Lung (tissue), 13 donors: Measurements from ENCODE around the gene SLFN11. TPM values are rescaled to one million over a fixed set of nuclear protein-coding genes. Genes with fewer than 3 reads are reported as not detected.
"Not testable (repeated sequence)": the region's sequence is repeated elsewhere in the genome, so short reads cannot be mapped to it uniquely, and the experiment has no call there.

Experiments
- ATAC-seq: fragments of 200-7000 bp; cut with Tn5 transposase; one replicate; pipeline ENCODE4 v1.9.1; 2020; ENCODE audit warnings: moderate number of reproducible peaks; ENCODE audit not compliant: insufficient read depth, low FRiP score
- DNase-seq, 3 donors: peaks; one replicate each; pipeline ENCODE4 v3.0.0-alpha.2; 2013 to 2017
- H3K27ac ChIP-seq, 2 donors: one replicate each; pipeline ENCODE4 v1.5.1; 2013; ENCODE audit warnings: mild to moderate bottlenecking in 2 of 2, moderate library complexity in 2 of 2, control low read depth in 1 of 2, inconsistent platforms in 1 of 2, low read depth in 1 of 2, low read length in 1 of 2
- H3K27me3 ChIP-seq, 3 donors: one replicate each; pipeline ENCODE4 v1.5.1; 2013; ENCODE audit warnings: low read length in 2 of 3; ENCODE audit not compliant: control insufficient read depth in 3 of 3, insufficient read depth in 3 of 3
- H3K36me3 ChIP-seq, 4 donors: one replicate each; pipeline ENCODE4 v1.5.1; 2013; ENCODE audit warnings: low read length in 4 of 4, mild to moderate bottlenecking in 1 of 4, moderate library complexity in 1 of 4; ENCODE audit not compliant: control insufficient read depth in 4 of 4, insufficient read depth in 4 of 4
- H3K4me1 ChIP-seq, 5 donors: one replicate each; pipeline ENCODE4 v1.5.1; 2013; ENCODE audit warnings: low read length in 5 of 5, mild to moderate bottlenecking in 2 of 5, moderate library complexity in 1 of 5; ENCODE audit not compliant: control insufficient read depth in 5 of 5, insufficient read depth in 5 of 5
- H3K4me3 ChIP-seq: one replicate; pipeline ENCODE4 v1.5.1; 2013; ENCODE audit warnings: mild to moderate bottlenecking, control low read depth, moderate library complexity
- H3K9ac ChIP-seq, 2 donors: one replicate each; pipeline ENCODE4 v1.5.1; 2013; ENCODE audit warnings: low read length in 2 of 2, control low read depth in 1 of 2; ENCODE audit not compliant: insufficient read depth in 1 of 2
- H3K9me3 ChIP-seq, 4 donors: one replicate each; pipeline ENCODE4 v1.5.1; 2013; ENCODE audit warnings: low read length in 3 of 4, mild to moderate bottlenecking in 1 of 4, moderate library complexity in 1 of 4; ENCODE audit not compliant: control insufficient read depth in 4 of 4, insufficient read depth in 3 of 4
- WGBS, 2 donors: extraction: QIAGEN DNeasy Blood & Tissue Kit; methylation state at CpG; one replicate each; pipeline ENCODE4 v1.1.7; 2013; 5-methylcytosine and 5-hydroxymethylcytosine counted together
- polyA plus RNA-seq, 2 donors: library from polyadenylated mRNA; stranded (reverse); fragments of 200-250 nt; gene quantifications; one replicate each; pipeline ENCODE4 v1.2.1, GENCODE V29; 2013
- small RNA-seq: library from RNA; depleted of rRNA; stranded (forward); fragments of <200 nt; gene quantifications from one replicate; pipeline ENCODE3, GENCODE V24; 2014; ENCODE audit warnings: low replicate concordance
- total RNA-seq, 2 donors: library from RNA; depleted of rRNA in 1 of 2; stranded (reverse); fragments of >200 nt in 1 of 2; gene quantifications; one replicate each; pipeline ENCODE4 v1.2.1, GENCODE V29; 2014 to 2021
- TF ChIP-seq, protein P1 (sequence below): IDR thresholded peaks from 2 replicates; pipeline ENCODE4 v1.5.1; 2012; ENCODE audit warnings: mild to moderate bottlenecking; ENCODE audit errors: control extremely low read depth, extremely low read depth
- donor health status: control.
- donor health status: control.
- donor health status: Bipolar disorder and iron deficiency.
- donor health status: healthy.
- donor health status: DM: yes; HTN: yes; CAD: no.

The SLFN11 gene
- total and polyA plus RNA-seq, 4 donors, result 12.1 to 66.0 (median 17.9) TPM

DNA sequence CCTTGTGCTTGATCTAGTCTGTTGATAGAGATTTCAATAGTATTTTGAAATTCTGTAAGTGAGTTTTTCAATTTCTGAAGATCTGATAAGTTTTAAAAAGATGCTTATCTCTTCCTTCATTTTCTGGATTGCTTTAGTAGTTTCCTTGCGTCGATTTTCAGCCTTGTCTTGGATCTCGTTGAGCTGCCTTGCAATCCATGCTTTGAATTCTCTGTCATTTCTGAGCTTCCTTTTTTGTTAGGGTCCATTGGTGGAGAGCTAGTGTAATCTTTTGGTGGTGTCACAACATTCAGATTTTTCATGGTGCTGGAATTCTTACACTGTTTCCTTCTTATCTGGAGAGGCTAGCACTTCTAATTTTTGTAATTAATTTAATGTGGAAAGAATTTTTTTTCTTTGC, 61.1 kb downstream of the SLFN11 start:
- no peak for ATAC-seq
- WGBS, 2 donors, result 55 to 59% methylated on average over 3 of the region's 3 CpGs
- H3K9ac ChIP-seq, result no peak overlapping the region
- DNase-seq, result no peak
- no peaks in the 10 kb centered on the region for H3K9me3 ChIP-seq
- H3K4me3 ChIP-seq, result no peak overlapping the region
- H3K36me3 ChIP-seq, result no peaks in the 10 kb centered on the region
- H3K4me1 ChIP-seq, result peaks cover 4 to 16% (median 5%) of the 10 kb centered on the region in 5 donors
- peaks cover 0 to 15% (median 0%) of the 10 kb centered on the region in 3 donors for H3K27me3 ChIP-seq
- H3K27ac ChIP-seq, result no peak overlapping the region
- TF ChIP-seq, protein P1, sequence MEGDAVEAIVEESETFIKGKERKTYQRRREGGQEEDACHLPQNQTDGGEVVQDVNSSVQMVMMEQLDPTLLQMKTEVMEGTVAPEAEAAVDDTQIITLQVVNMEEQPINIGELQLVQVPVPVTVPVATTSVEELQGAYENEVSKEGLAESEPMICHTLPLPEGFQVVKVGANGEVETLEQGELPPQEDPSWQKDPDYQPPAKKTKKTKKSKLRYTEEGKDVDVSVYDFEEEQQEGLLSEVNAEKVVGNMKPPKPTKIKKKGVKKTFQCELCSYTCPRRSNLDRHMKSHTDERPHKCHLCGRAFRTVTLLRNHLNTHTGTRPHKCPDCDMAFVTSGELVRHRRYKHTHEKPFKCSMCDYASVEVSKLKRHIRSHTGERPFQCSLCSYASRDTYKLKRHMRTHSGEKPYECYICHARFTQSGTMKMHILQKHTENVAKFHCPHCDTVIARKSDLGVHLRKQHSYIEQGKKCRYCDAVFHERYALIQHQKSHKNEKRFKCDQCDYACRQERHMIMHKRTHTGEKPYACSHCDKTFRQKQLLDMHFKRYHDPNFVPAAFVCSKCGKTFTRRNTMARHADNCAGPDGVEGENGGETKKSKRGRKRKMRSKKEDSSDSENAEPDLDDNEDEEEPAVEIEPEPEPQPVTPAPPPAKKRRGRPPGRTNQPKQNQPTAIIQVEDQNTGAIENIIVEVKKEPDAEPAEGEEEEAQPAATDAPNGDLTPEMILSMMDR, result no peak

DNA sequence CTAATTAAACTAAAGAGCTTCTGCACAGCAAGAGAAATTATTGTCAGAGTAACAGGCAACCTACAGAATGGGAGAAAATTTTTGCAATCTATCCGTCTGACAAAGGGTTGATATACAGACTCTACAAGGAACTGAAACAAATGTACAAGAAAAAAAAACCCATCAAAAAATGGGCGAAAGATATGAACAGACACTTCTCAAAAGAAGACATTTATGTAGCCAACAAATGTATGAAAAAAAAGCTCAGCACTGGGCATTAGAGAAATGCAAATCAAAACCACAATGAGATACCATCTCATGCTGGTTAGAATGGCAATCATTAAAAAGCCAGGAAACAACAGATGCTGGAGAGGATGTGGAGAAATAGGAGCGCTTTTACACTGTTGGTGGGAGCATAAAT, 64.1 kb downstream of the SLFN11 start:
- not testable (repeated sequence) for DNase-seq, H3K9ac ChIP-seq, H3K4me3 ChIP-seq, H3K9me3 ChIP-seq, H3K27ac ChIP-seq, H3K36me3 ChIP-seq, ATAC-seq
- peaks cover 0 to 13% (median 4%) of the 10 kb centered on the region in 5 donors for H3K4me1 ChIP-seq
- peaks cover 0 to 11% (median 0%) of the 10 kb centered on the region in 3 donors for H3K27me3 ChIP-seq
- WGBS, 2 donors, result 52 to 67% methylated on average over 3 of the region's 3 CpGs

Small RNAs within 50 kb of the gene (small RNA-seq; reads per million reads assigned to genes)
- gene AC060766.3 (not detected), gene AC060766.5 (not detected)

Other genes with a start within 250 kb of the SLFN11 start
- gene NLE1, start 231.3 kb downstream of the SLFN11 start, total RNA-seq, result 10 to 100 TPM in 1 of 2 donors, 1 to 10 TPM in 1; 7.7 to 15.2 TPM
- 10 to 100 TPM in 1 of 2 donors, 1 to 10 TPM in 1; 6.8 to 10.6 TPM for gene NLE1, start 231.3 kb downstream of the SLFN11 start, polyA plus RNA-seq
- 1 to 10 TPM in 1 of 2 donors, under 1 TPM in 1; 0.43 to 1.6 TPM for gene UNC45B, start 225.8 kb downstream of the SLFN11 start, total RNA-seq
- under 1 TPM; 0.06 to 0.16 TPM for gene UNC45B, start 225.8 kb downstream of the SLFN11 start, polyA plus RNA-seq
- gene SLC35G3, start 179.2 kb downstream of the SLFN11 start, total RNA-seq, result not detected
- gene SLC35G3, start 179.2 kb downstream of the SLFN11 start, polyA plus RNA-seq, result under 1 TPM in 1 of 2 donors, not detected in 1; 0.04 TPM
- 10 to 100 TPM; 42.4 to 51.7 TPM for gene SLFN5, start 130.5 kb downstream of the SLFN11 start, total RNA-seq
- gene SLFN5, start 130.5 kb downstream of the SLFN11 start, polyA plus RNA-seq, result 10 to 100 TPM in 1 of 2 donors, 1 to 10 TPM in 1; 8.5 to 19.2 TPM
- 10 to 100 TPM; 12.4 to 27.4 TPM for gene SLFN12, start 58.9 kb upstream of the SLFN11 start, total RNA-seq
- gene SLFN12, start 58.9 kb upstream of the SLFN11 start, polyA plus RNA-seq, result 1 to 10 TPM; 2.9 to 3.7 TPM
- 10 to 100 TPM; 20.6 to 39.1 TPM for gene SLFN13, start 75.1 kb upstream of the SLFN11 start, total RNA-seq
- 1 to 10 TPM; 5.2 TPM for gene SLFN13, start 75.1 kb upstream of the SLFN11 start, polyA plus RNA-seq
- 10 to 100 TPM in 1 of 2 donors, 1 to 10 TPM in 1; 2.1 to 13.2 TPM for gene SLFN12L, start 164.1 kb upstream of the SLFN11 start, total RNA-seq
- under 1 TPM; 0.59 to 0.88 TPM for gene SLFN12L, start 164.1 kb upstream of the SLFN11 start, polyA plus RNA-seq
- gene SLFN14, start 187.2 kb upstream of the SLFN11 start, total RNA-seq, result 1 to 10 TPM in 1 of 2 donors, not detected in 1; 2.3 TPM
- gene SLFN14, start 187.2 kb upstream of the SLFN11 start, polyA plus RNA-seq, result under 1 TPM in 1 of 2 donors, not detected in 1; 0.34 TPM
- 1 to 10 TPM; 5.1 to 5.3 TPM for gene PEX12, start 204.9 kb upstream of the SLFN11 start, total RNA-seq
- gene PEX12, start 204.9 kb upstream of the SLFN11 start, polyA plus RNA-seq, result 1 to 10 TPM; 2.6 to 3.7 TPM
- 100 to 1,000 TPM; 110 to 156 TPM for gene AP2B1, start 213.7 kb upstream of the SLFN11 start, total RNA-seq
- gene AP2B1, start 213.7 kb upstream of the SLFN11 start, polyA plus RNA-seq, result 10 to 100 TPM; 52.9 to 55.3 TPM